ENCODE measurements around the gene ABCA7. TPM values are rescaled to one million over a fixed set of nuclear protein-coding genes. Genes with fewer than 3 reads are reported as not detected.
A peak's percentile ranks its signal among the peaks of the same experiment; 100 is the strongest.

Gene ABCA7
- total RNA-seq, 1 donor from 2014 or later, result 4.8 TPM

Small RNA genes within 50 kb of the gene (small RNA-seq; reads per million reads assigned to genes)
- 0.45 reads per million, percentile 56 among the genes with 10 or more reads in this experiment for gene RNU6-2 (ENCODE audit: low replicate concordance)

Other genes with a start within 250 kb of the ABCA7 start
- gene PTBP1, start 242.7 kb upstream of the ABCA7 start, total RNA-seq, result 106 TPM
- 0.89 TPM for gene PLPPR3, start 218.2 kb upstream of the ABCA7 start, total RNA-seq
- 12.8 TPM for gene AZU1, start 212.3 kb upstream of the ABCA7 start, total RNA-seq
- 28.9 TPM for gene PRTN3, start 199.1 kb upstream of the ABCA7 start, total RNA-seq
- 24.0 TPM for gene ELANE, start 187.8 kb upstream of the ABCA7 start, total RNA-seq
- 79.1 TPM for gene CFD, start 180.4 kb upstream of the ABCA7 start, total RNA-seq
- 16.5 TPM for gene MED16, start 146.9 kb upstream of the ABCA7 start, total RNA-seq
- not detected for gene RNU6-9, start 146.6 kb upstream of the ABCA7 start, total RNA-seq
- gene R3HDM4, start 126.9 kb upstream of the ABCA7 start, total RNA-seq, result 28.7 TPM
- gene KISS1R, start 122.8 kb upstream of the ABCA7 start, total RNA-seq, result not detected
- 12.8 TPM for gene ARID3A, start 114.1 kb upstream of the ABCA7 start, total RNA-seq
- gene WDR18, start 55.8 kb upstream of the ABCA7 start, total RNA-seq, result 34.1 TPM
- gene GRIN3B, start 39.7 kb upstream of the ABCA7 start, total RNA-seq, result 0.20 TPM
- gene TMEM259, start 19.0 kb upstream of the ABCA7 start, total RNA-seq, result 40.6 TPM
- not detected for gene RNU6-2, start 18.6 kb upstream of the ABCA7 start, total RNA-seq
- gene CNN2, start 13.5 kb upstream of the ABCA7 start, total RNA-seq, result 58.2 TPM
- 10.7 TPM for gene ARHGAP45, start 27.1 kb downstream of the ABCA7 start, total RNA-seq
- 47.1 TPM for gene POLR2E, start 55.3 kb downstream of the ABCA7 start, total RNA-seq
- gene GPX4, start 63.9 kb downstream of the ABCA7 start, total RNA-seq, result 105 TPM
- gene SBNO2, start 134.2 kb downstream of the ABCA7 start, total RNA-seq, result 23.1 TPM
- gene STK11, start 165.7 kb downstream of the ABCA7 start, total RNA-seq, result 37.3 TPM
- gene CBARP, start 197.9 kb downstream of the ABCA7 start, total RNA-seq, result 1.9 TPM
- gene ATP5F1D, start 201.6 kb downstream of the ABCA7 start, total RNA-seq, result 22.9 TPM
- 19.7 TPM for gene MIDN, start 208.5 kb downstream of the ABCA7 start, total RNA-seq
- 267 TPM for gene CIRBP, start 229.2 kb downstream of the ABCA7 start, total RNA-seq
- gene FAM174C, start 235.4 kb downstream of the ABCA7 start, total RNA-seq, result 6.4 TPM
- 0.39 TPM for gene EFNA2, start 245.8 kb downstream of the ABCA7 start, total RNA-seq